HepG2 (cell line): ENCODE measurements around the gene NTN3. TPM values are rescaled to one million over a fixed set of nuclear protein-coding genes. Genes with fewer than 3 reads are reported as not detected.

Source experiments
- CENPT ChIP-seq: sonication (generic); formaldehyde crosslinking; IDR thresholded peaks from 2 replicates; pipeline ENCODE4 v1.8.0; 2022; ENCODE audit warnings: low read depth, mild to moderate bottlenecking, moderate library complexity, missing genetic modification reagents
- FOSL2 ChIP-seq: sonication (generic); formaldehyde crosslinking; IDR thresholded peaks from 2 replicates; pipeline ENCODE4 v1.4.0; 2020; ENCODE audit warnings: missing genetic modification reagents
- FOXO1 ChIP-seq: sonication (generic); formaldehyde crosslinking; IDR thresholded peaks from 2 replicates; pipeline ENCODE4 v1.4.0; 2020; ENCODE audit warnings: missing genetic modification reagents
- HIC2 ChIP-seq: sonication (generic); formaldehyde crosslinking; IDR thresholded peaks from 2 replicates; pipeline ENCODE4 v1.9.0; 2022; ENCODE audit warnings: low read depth, missing genetic modification reagents
- MAFG ChIP-seq: sonication (generic); formaldehyde crosslinking; IDR thresholded peaks from 2 replicates; pipeline ENCODE4 v1.5.1; 2020; ENCODE audit warnings: mild to moderate bottlenecking, missing genetic modification reagents
- ZBTB38 ChIP-seq: sonication (generic); formaldehyde crosslinking; IDR thresholded peaks from 2 replicates; pipeline ENCODE4 v1.5.1; 2020; ENCODE audit warnings: mild to moderate bottlenecking, missing genetic modification reagents
- polyA plus RNA-seq, 8 experiments: library from polyadenylated mRNA; depleted of rRNA in 3 of 8; stranded (reverse) in 7 of 8; unstranded in 1 of 8; fragments of >200 nt; fragmentation: Illumina TruSeq in 4 of 8; extraction: Trizol in 4 of 8; gene quantifications; 2 replicates each; pipeline versions ENCODE4 v1.2.1 to v1.2.3, GENCODE V29; 2011 to 2016; ENCODE audit warnings: low read depth in 4 of 8, missing spikeins in 1 of 8, mixed read lengths in 1 of 8; ENCODE audit not compliant: insufficient read depth in 1 of 8
- total RNA-seq, 5 experiments: library from RNA; depleted of rRNA; stranded (reverse); fragments of >200 nt; fragmentation: Illumina TruSeq; extraction: Trizol; gene quantifications; 2 replicates each; pipeline ENCODE4 v1.2.3, GENCODE V29; 2016; ENCODE audit warnings: low read depth in 1 of 5
- TF ChIP-seq, protein P1 (sequence below), 2 experiments: fragments of 450-650 bp in 1 of 2; sonication (generic) in 1 of 2; formaldehyde crosslinking in 1 of 2; IDR thresholded peaks; 2 replicates each; pipeline versions ENCODE4 v1.6.1 to v1.8.0; 2016 to 2022; ENCODE audit warnings: antibody characterized with exemption in 1 of 2, mild to moderate bottlenecking in 1 of 2, missing genetic modification reagents in 1 of 2
- TF ChIP-seq, protein P2 (sequence below): sonication (generic); formaldehyde crosslinking; IDR thresholded peaks from 2 replicates; pipeline ENCODE4 v1.5.0; 2020; ENCODE audit warnings: mild to moderate bottlenecking, missing genetic modification reagents, borderline replicate concordance
- TF ChIP-seq, protein P3 (sequence below): sonication (generic); formaldehyde crosslinking; IDR thresholded peaks from 2 replicates; pipeline ENCODE4 v1.4.0; 2020; ENCODE audit warnings: missing genetic modification reagents

The NTN3 gene
- total and polyA plus RNA-seq, 2 of the 13 experiments (the other 11 are each of a cell fraction or from before 2014, with no cell fraction given), result 0.09 to 0.20 TPM

GRCh38 chr16:2500918-2501750 lies 30.0 kb downstream of the NTN3 start (continued):
- TF ChIP-seq, protein P1, sequence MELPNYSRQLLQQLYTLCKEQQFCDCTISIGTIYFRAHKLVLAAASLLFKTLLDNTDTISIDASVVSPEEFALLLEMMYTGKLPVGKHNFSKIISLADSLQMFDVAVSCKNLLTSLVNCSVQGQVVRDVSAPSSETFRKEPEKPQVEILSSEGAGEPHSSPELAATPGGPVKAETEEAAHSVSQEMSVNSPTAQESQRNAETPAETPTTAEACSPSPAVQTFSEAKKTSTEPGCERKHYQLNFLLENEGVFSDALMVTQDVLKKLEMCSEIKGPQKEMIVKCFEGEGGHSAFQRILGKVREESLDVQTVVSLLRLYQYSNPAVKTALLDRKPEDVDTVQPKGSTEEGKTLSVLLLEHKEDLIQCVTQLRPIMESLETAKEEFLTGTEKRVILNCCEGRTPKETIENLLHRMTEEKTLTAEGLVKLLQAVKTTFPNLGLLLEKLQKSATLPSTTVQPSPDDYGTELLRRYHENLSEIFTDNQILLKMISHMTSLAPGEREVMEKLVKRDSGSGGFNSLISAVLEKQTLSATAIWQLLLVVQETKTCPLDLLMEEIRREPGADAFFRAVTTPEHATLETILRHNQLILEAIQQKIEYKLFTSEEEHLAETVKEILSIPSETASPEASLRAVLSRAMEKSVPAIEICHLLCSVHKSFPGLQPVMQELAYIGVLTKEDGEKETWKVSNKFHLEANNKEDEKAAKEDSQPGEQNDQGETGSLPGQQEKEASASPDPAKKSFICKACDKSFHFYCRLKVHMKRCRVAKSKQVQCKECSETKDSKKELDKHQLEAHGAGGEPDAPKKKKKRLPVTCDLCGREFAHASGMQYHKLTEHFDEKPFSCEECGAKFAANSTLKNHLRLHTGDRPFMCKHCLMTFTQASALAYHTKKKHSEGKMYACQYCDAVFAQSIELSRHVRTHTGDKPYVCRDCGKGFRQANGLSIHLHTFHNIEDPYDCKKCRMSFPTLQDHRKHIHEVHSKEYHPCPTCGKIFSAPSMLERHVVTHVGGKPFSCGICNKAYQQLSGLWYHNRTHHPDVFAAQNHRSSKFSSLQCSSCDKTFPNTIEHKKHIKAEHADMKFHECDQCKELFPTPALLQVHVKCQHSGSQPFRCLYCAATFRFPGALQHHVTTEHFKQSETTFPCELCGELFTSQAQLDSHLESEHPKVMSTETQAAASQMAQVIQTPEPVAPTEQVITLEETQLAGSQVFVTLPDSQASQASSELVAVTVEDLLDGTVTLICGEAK (IDR thresholded peaks at IDR 0.05), result no peak
- TF ChIP-seq, protein P1 (CRISPR knock-in tag; IDR thresholded peaks at IDR 0.05), result no peak
- TF ChIP-seq FOSL2 (CRISPR knock-in tag) (peak; percentile 20; the same call in 1 of the 2 replicates), CENPT (CRISPR knock-in tag) (no peak), ZBTB38 (CRISPR knock-in tag) (no peak), HIC2 (CRISPR knock-in tag) (0 out of 2 replicates have a peak, but pooled peaks have one; percentile 26), FOXO1 (CRISPR knock-in tag) (peak; percentile 18; the same call in 1 of the 2 replicates), MAFG (CRISPR knock-in tag) (no peak)
- TF ChIP-seq, protein P2, sequence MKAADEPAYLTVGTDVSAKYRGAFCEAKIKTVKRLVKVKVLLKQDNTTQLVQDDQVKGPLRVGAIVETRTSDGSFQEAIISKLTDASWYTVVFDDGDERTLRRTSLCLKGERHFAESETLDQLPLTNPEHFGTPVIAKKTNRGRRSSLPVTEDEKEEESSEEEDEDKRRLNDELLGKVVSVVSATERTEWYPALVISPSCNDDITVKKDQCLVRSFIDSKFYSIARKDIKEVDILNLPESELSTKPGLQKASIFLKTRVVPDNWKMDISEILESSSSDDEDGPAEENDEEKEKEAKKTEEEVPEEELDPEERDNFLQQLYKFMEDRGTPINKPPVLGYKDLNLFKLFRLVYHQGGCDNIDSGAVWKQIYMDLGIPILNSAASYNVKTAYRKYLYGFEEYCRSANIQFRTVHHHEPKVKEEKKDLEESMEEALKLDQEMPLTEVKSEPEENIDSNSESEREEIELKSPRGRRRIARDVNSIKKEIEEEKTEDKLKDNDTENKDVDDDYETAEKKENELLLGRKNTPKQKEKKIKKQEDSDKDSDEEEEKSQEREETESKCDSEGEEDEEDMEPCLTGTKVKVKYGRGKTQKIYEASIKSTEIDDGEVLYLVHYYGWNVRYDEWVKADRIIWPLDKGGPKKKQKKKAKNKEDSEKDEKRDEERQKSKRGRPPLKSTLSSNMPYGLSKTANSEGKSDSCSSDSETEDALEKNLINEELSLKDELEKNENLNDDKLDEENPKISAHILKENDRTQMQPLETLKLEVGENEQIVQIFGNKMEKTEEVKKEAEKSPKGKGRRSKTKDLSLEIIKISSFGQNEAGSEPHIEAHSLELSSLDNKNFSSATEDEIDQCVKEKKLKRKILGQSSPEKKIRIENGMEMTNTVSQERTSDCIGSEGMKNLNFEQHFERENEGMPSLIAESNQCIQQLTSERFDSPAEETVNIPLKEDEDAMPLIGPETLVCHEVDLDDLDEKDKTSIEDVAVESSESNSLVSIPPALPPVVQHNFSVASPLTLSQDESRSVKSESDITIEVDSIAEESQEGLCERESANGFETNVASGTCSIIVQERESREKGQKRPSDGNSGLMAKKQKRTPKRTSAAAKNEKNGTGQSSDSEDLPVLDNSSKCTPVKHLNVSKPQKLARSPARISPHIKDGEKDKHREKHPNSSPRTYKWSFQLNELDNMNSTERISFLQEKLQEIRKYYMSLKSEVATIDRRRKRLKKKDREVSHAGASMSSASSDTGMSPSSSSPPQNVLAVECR (CRISPR knock-in tag), result peak; percentile 74; the same call in 1 of the 2 replicates
- TF ChIP-seq, protein P3, sequence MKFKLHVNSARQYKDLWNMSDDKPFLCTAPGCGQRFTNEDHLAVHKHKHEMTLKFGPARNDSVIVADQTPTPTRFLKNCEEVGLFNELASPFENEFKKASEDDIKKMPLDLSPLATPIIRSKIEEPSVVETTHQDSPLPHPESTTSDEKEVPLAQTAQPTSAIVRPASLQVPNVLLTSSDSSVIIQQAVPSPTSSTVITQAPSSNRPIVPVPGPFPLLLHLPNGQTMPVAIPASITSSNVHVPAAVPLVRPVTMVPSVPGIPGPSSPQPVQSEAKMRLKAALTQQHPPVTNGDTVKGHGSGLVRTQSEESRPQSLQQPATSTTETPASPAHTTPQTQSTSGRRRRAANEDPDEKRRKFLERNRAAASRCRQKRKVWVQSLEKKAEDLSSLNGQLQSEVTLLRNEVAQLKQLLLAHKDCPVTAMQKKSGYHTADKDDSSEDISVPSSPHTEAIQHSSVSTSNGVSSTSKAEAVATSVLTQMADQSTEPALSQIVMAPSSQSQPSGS (CRISPR knock-in tag), result peak; percentile 52; the same call in 1 of the 2 replicates
